ENCODE data around the gene KCNH6. TPM values are rescaled to one million over a fixed set of nuclear protein-coding genes. Genes with fewer than 3 reads are reported as not detected.

Gene KCNH6
- total RNA-seq, 1 experiment from 2014 or later, result not detected

DNA sequence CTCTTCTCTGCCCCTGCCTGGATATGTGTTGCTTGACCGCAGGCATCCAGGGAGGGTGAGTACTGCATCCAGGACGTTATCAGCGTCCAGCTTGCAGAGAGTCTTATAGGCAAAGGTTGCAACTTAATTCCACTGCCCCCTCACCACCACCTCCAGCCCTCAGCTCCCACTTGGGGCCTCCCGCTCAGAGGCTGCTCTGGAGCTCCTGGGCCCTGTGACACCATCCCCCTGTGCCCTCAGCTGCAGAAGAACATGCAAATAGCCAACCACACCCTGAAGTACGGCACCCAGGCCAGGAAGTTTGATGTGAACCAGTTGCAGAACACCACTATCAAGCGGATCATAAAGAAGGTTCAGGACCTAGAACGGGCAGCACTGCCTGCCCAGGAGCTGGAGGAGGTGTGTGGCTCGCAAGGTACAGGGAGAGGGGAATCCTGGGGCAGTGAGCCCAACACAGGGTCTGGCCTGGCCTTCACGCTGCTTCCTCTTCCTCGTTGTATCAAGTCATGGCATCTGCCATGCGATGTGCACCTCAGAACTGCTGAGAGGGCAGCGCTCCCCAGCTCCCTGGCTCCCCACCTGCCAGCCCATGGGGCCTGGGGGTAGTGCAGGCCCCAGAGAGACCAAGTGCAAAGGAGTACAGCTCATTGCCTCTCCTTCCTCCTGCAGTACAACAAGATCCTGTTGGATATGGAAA, 36.7 kb upstream of the KCNH6 start:
- ChIA-PET POLR2A (ENCODE audit: low non-redundant PET) (no interaction called here), CTCF (no interaction called here)
- DNase-seq (ENCODE audit: low spot score), result no peak
- Histone ChIP-seq H3K36me3 (ENCODE audit: insufficient read depth, low read length, poor library complexity, severe bottlenecking) (no peaks in the 10 kb centered on the region), H3K9me3 (ENCODE audit: low read depth, low read length, poor library complexity, severe bottlenecking) (no peaks in the 10 kb centered on the region), H3K4me1 (ENCODE audit: insufficient read depth, low read length, poor library complexity, severe bottlenecking) (no peaks in the 10 kb centered on the region), H3K4me3 (ENCODE audit: low read depth, low read length, poor library complexity, severe bottlenecking) (no peak overlapping the region), H3K27me3 (replicated peaks; ENCODE audit: insufficient read depth, low read depth, low read length, poor library complexity) (no peaks in the 10 kb centered on the region), H3K27ac (ENCODE audit: low read depth, low read length, poor library complexity, severe bottlenecking) (no peak overlapping the region)
- no TSS peak for BruUV-seq (replicated peaks)
- no peak for TF ChIP-seq EZH2 (IDR thresholded peaks at IDR 0.05; ENCODE audit: borderline replicate concordance, low read depth, low read length, poor library complexity, severe bottlenecking)
- TF ChIP-seq CTCF (conservative IDR thresholded peaks at IDR 0.05; ENCODE audit: low read depth, low read length), result no peak
- intact Hi-C loops (cut with micrococcal nuclease; ENCODE audit: unreplicated experiment), result no loop called here

DNA sequence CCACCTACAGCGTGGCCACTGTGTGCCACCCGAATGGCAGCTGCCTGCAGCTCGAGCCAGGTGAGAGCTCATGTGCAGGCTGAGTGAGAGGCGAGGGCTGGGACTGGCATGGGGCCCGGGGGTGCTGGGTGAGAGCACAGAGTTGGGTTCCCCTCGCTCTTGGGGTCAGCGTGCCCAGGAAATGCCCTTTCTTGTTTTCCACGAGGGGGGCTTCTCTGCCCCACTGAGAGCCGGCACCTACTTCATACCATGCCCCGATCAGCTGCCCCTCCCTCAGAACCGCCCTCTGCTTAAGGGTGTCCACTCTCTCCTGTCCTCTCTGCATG, 36.2 kb upstream of the KCNH6 start:
- ChIA-PET POLR2A (ENCODE audit: low non-redundant PET) (no interaction called here), CTCF (no interaction called here)
- no peak overlapping the region for H3K27ac ChIP-seq (ENCODE audit: low read depth, low read length, poor library complexity, severe bottlenecking)
- BruUV-seq (replicated peaks), result no TSS peak
- no peaks in the 10 kb centered on the region for H3K4me1 ChIP-seq (ENCODE audit: insufficient read depth, low read length, poor library complexity, severe bottlenecking)
- intact Hi-C loops (cut with micrococcal nuclease; ENCODE audit: unreplicated experiment), result no loop called here
- no peaks in the 10 kb centered on the region for H3K9me3 ChIP-seq (ENCODE audit: low read depth, low read length, poor library complexity, severe bottlenecking)
- no peak for DNase-seq (ENCODE audit: low spot score)
- H3K4me3 ChIP-seq (ENCODE audit: low read depth, low read length, poor library complexity, severe bottlenecking), result no peak overlapping the region
- no peaks in the 10 kb centered on the region for H3K27me3 ChIP-seq (replicated peaks; ENCODE audit: insufficient read depth, low read depth, low read length, poor library complexity)
- H3K36me3 ChIP-seq (ENCODE audit: insufficient read depth, low read length, poor library complexity, severe bottlenecking), result no peaks in the 10 kb centered on the region
- no peak for TF ChIP-seq CTCF (conservative IDR thresholded peaks at IDR 0.05; ENCODE audit: low read depth, low read length)
- TF ChIP-seq EZH2 (IDR thresholded peaks at IDR 0.05; ENCODE audit: borderline replicate concordance, low read depth, low read length, poor library complexity, severe bottlenecking), result no peak

GRCh38 chr17:63488851-63489250, 34.3 kb upstream of the KCNH6 start:
- CTCF ChIA-PET, result no interaction called here
- no TSS peak for BruUV-seq (replicated peaks)
- no peaks in the 10 kb centered on the region for H3K9me3 ChIP-seq (ENCODE audit: low read depth, low read length, poor library complexity, severe bottlenecking)
- TF ChIP-seq EZH2 (IDR thresholded peaks at IDR 0.05; ENCODE audit: borderline replicate concordance, low read depth, low read length, poor library complexity, severe bottlenecking), result no peak
- TF ChIP-seq CTCF (conservative IDR thresholded peaks at IDR 0.05; ENCODE audit: low read depth, low read length), result no peak
- no peak for DNase-seq (ENCODE audit: low spot score)
- intact Hi-C loops (cut with micrococcal nuclease; ENCODE audit: unreplicated experiment), result no loop called here
- no peaks in the 10 kb centered on the region for H3K27me3 ChIP-seq (replicated peaks; ENCODE audit: insufficient read depth, low read depth, low read length, poor library complexity)
- H3K27ac ChIP-seq (ENCODE audit: low read depth, low read length, poor library complexity, severe bottlenecking), result no peak overlapping the region
- H3K36me3 ChIP-seq (ENCODE audit: insufficient read depth, low read length, poor library complexity, severe bottlenecking), result no peaks in the 10 kb centered on the region
- H3K4me3 ChIP-seq (ENCODE audit: low read depth, low read length, poor library complexity, severe bottlenecking), result no peak overlapping the region
- POLR2A ChIA-PET (ENCODE audit: low non-redundant PET), result no interaction called here
- H3K4me1 ChIP-seq (ENCODE audit: insufficient read depth, low read length, poor library complexity, severe bottlenecking), result no peaks in the 10 kb centered on the region

Measured in A673 (cell line).